Measurements from ENCODE around the gene DSTYK.

DNA sequence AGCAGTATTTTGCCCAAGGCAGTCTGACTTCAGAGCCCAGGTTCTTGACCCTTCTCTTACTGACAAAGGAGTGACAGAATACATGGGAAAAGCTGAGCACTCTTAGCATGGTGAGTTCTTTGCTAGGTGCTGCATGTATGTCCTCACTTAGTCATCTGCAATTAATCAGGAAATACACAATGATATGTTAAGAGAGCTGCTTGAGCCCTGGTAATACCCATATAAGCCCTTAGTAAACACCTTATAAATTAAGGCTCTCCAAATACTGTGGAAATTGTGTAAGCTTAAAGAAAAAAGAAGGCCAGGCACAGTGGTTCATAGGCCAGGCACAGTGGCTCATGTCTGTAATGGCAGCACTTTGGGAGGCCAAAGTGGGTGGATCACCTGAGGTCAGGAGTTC is 113.3 kb downstream of the DSTYK start:
- TF ChIP-seq CTCF (tag by site-specific recombination; IDR thresholded peaks at IDR 0.05), result no peak
- no peak for TF ChIP-seq ZNF837 (tag by site-specific recombination; IDR thresholded peaks at IDR 0.05)
- TF ChIP-seq KLF9 (tag by site-specific recombination; IDR thresholded peaks at IDR 0.05; ENCODE audit: low read depth), result no peak
- TF ChIP-seq, protein P1, sequence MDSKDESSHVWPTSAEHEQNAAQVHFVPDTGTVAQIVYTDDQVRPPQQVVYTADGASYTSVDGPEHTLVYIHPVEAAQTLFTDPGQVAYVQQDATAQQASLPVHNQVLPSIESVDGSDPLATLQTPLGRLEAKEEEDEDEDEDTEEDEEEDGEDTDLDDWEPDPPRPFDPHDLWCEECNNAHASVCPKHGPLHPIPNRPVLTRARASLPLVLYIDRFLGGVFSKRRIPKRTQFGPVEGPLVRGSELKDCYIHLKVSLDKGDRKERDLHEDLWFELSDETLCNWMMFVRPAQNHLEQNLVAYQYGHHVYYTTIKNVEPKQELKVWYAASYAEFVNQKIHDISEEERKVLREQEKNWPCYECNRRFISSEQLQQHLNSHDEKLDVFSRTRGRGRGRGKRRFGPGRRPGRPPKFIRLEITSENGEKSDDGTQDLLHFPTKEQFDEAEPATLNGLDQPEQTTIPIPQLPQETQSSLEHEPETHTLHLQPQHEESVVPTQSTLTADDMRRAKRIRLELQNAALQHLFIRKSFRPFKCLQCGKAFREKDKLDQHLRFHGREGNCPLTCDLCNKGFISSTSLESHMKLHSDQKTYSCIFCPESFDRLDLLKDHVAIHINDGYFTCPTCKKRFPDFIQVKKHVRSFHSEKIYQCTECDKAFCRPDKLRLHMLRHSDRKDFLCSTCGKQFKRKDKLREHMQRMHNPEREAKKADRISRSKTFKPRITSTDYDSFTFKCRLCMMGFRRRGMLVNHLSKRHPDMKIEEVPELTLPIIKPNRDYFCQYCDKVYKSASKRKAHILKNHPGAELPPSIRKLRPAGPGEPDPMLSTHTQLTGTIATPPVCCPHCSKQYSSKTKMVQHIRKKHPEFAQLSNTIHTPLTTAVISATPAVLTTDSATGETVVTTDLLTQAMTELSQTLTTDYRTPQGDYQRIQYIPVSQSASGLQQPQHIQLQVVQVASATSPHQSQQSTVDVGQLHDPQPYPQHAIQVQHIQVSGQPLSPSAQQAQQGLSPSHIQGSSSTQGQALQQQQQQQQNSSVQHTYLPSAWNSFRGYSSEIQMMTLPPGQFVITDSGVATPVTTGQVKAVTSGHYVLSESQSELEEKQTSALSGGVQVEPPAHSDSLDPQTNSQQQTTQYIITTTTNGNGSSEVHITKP (tag by site-specific recombination; IDR thresholded peaks at IDR 0.05), result no peak
- TF ChIP-seq ZNF677 (tag by site-specific recombination; IDR thresholded peaks at IDR 0.05), result no peak
- no peak for TF ChIP-seq ZNF133 (tag by site-specific recombination; IDR thresholded peaks at IDR 0.05)
- TF ChIP-seq ZNF530 (tag by site-specific recombination; IDR thresholded peaks at IDR 0.05; ENCODE audit: low read depth), result no peak
- TF ChIP-seq ZNF239 (tag by site-specific recombination; IDR thresholded peaks at IDR 0.05), result no peak
- no peak for TF ChIP-seq YY1 (tag by site-specific recombination; IDR thresholded peaks at IDR 0.05)
- TF ChIP-seq ZNF560 (tag by site-specific recombination; IDR thresholded peaks at IDR 0.05; ENCODE audit: borderline replicate concordance), result no peak
- TF ChIP-seq ZBTB44 (tag by site-specific recombination; IDR thresholded peaks at IDR 0.05), result no peak
- no peak for TF ChIP-seq PRDM1 (tag by site-specific recombination; IDR thresholded peaks at IDR 0.05)

All from HEK293 (cell line).